Type B pancreatic cell (in vitro differentiated cells): Measurements from ENCODE around the gene ZNF316. TPM values are rescaled to one million over a fixed set of nuclear protein-coding genes. Genes with fewer than 3 reads are reported as not detected.

ENCODE experiments used
- DNase-seq: peaks from one replicate; pipeline ENCODE4 v3.0.0; 2021; ENCODE audit warnings: mixed read lengths; ENCODE audit not compliant: unreplicated experiment; ENCODE audit errors: extremely low spot score
- H3K27ac Mint-ChIP-seq: 2 replicates; pipeline ENCODE4 v1.8.0; 2021; ENCODE audit warnings: mild to moderate bottlenecking, mixed read lengths
- H3K27me3 Mint-ChIP-seq: 2 replicates; pipeline ENCODE4 v1.8.0; 2021; ENCODE audit warnings: mixed read lengths
- H3K36me3 Mint-ChIP-seq: 2 replicates; pipeline ENCODE4 v1.8.0; 2021; ENCODE audit warnings: mixed read lengths
- H3K4me1 Mint-ChIP-seq: one replicate; pipeline ENCODE4 v1.8.0; 2021; ENCODE audit warnings: mixed read lengths; ENCODE audit not compliant: unreplicated experiment
- H3K4me3 Mint-ChIP-seq: 2 replicates; pipeline ENCODE4 v1.8.0; 2021; ENCODE audit warnings: mild to moderate bottlenecking, mixed read lengths
- H3K9me3 Mint-ChIP-seq: 2 replicates; pipeline ENCODE4 v1.8.0; 2021; ENCODE audit warnings: mixed read lengths
- total RNA-seq: library from RNA; stranded (reverse); gene quantifications from 2 replicates; pipeline ENCODE4 v1.2.1, GENCODE V29; 2021; ENCODE audit warnings: low replicate concordance
- TF ChIP-seq, protein P1 (sequence below): fragments of 200-600 bp; sonication (generic); conservative IDR thresholded peaks from 2 replicates; pipeline ENCODE4 v1.5.0; 2021; ENCODE audit warnings: antibody characterized with exemption, mild to moderate bottlenecking

Gene ZNF316
- total RNA-seq, 1 donor from 2014 or later = 46.8 TPM

GRCh38 chr7:6650086-6650485 lies 13.0 kb downstream of the ZNF316 start:
- no peaks in the 10 kb centered on the region for H3K4me1 Mint-ChIP-seq
- no peaks in the 10 kb centered on the region for H3K27me3 Mint-ChIP-seq
- H3K4me3 Mint-ChIP-seq = no peak overlapping the region
- TF ChIP-seq, protein P1, sequence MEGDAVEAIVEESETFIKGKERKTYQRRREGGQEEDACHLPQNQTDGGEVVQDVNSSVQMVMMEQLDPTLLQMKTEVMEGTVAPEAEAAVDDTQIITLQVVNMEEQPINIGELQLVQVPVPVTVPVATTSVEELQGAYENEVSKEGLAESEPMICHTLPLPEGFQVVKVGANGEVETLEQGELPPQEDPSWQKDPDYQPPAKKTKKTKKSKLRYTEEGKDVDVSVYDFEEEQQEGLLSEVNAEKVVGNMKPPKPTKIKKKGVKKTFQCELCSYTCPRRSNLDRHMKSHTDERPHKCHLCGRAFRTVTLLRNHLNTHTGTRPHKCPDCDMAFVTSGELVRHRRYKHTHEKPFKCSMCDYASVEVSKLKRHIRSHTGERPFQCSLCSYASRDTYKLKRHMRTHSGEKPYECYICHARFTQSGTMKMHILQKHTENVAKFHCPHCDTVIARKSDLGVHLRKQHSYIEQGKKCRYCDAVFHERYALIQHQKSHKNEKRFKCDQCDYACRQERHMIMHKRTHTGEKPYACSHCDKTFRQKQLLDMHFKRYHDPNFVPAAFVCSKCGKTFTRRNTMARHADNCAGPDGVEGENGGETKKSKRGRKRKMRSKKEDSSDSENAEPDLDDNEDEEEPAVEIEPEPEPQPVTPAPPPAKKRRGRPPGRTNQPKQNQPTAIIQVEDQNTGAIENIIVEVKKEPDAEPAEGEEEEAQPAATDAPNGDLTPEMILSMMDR = no peak
- H3K36me3 Mint-ChIP-seq = peaks cover 17% of the 10 kb centered on the region
- H3K27ac Mint-ChIP-seq = no peak overlapping the region
- DNase-seq = no peak
- H3K9me3 Mint-ChIP-seq = no peaks in the 10 kb centered on the region

- H3K27ac Mint-ChIP-seq = no peak overlapping the region
- TF ChIP-seq, protein P1 = no peak
- H3K36me3 Mint-ChIP-seq = peaks cover 21% of the 10 kb centered on the region
- no peak for DNase-seq
- no peaks in the 10 kb centered on the region for H3K27me3 Mint-ChIP-seq
- no peaks in the 10 kb centered on the region for H3K4me1 Mint-ChIP-seq
- H3K4me3 Mint-ChIP-seq = no peak overlapping the region
- no peaks in the 10 kb centered on the region for H3K9me3 Mint-ChIP-seq
Measured at GRCh38 chr7:6650521-6651011, 13.4 kb downstream of the ZNF316 start.

GRCh38 chr7:6651851-6652445 lies 14.8 kb downstream of the ZNF316 start:
- TF ChIP-seq, protein P1 = no peak
- H3K36me3 Mint-ChIP-seq = peaks cover 21% of the 10 kb centered on the region
- H3K27ac Mint-ChIP-seq = no peak overlapping the region
- H3K27me3 Mint-ChIP-seq = no peaks in the 10 kb centered on the region
- H3K4me1 Mint-ChIP-seq = no peaks in the 10 kb centered on the region
- H3K4me3 Mint-ChIP-seq = no peak overlapping the region
- DNase-seq = no peak
- H3K9me3 Mint-ChIP-seq = no peaks in the 10 kb centered on the region

GRCh38 chr7:6652446-6653011 lies 15.4 kb downstream of the ZNF316 start:
- TF ChIP-seq, protein P1 = no peak
- H3K9me3 Mint-ChIP-seq = no peaks in the 10 kb centered on the region
- H3K27me3 Mint-ChIP-seq = no peaks in the 10 kb centered on the region

GRCh38 chr7:6653071-6654003 lies 16.2 kb downstream of the ZNF316 start:
- no peaks in the 10 kb centered on the region for H3K27me3 Mint-ChIP-seq
- no peak overlapping the region for H3K27ac Mint-ChIP-seq
- TF ChIP-seq, protein P1 = no peak
- no peaks in the 10 kb centered on the region for H3K4me1 Mint-ChIP-seq
- H3K9me3 Mint-ChIP-seq = no peaks in the 10 kb centered on the region
- no peak for DNase-seq
- H3K4me3 Mint-ChIP-seq = no peak overlapping the region
- peaks cover 21% of the 10 kb centered on the region for H3K36me3 Mint-ChIP-seq

More at GRCh38 chr7:6652446-6653011, 15.4 kb downstream of the ZNF316 start:
- H3K4me3 Mint-ChIP-seq = no peak overlapping the region
- no peak for DNase-seq
- peaks cover 21% of the 10 kb centered on the region for H3K36me3 Mint-ChIP-seq
- H3K4me1 Mint-ChIP-seq = no peaks in the 10 kb centered on the region
- no peak overlapping the region for H3K27ac Mint-ChIP-seq
